Upper lobe of left lung (tissue), 6 donors: ENCODE data around the gene COL4A6. TPM values are rescaled to one million over a fixed set of nuclear protein-coding genes. Genes with fewer than 3 reads are reported as not detected.

Experiments used
- ATAC-seq, 2 donors: fragments of 200-7000 bp; cut with Tn5 transposase; one replicate each; pipeline ENCODE4 v1.9.1; 2022; ENCODE audit warnings: mild to moderate bottlenecking in 2 of 2, moderate library complexity in 2 of 2; ENCODE audit not compliant: low FRiP score in 2 of 2
- DNase-seq, 2 donors: peaks; one replicate each; pipeline ENCODE4 v3.0.0-alpha.2; 2019 to 2020
- H3K27ac ChIP-seq, 4 donors: fragments of 200-600 bp; sonication (generic); one replicate each; pipeline ENCODE4 v1.5.1; 2016 to 2019
- H3K27me3 ChIP-seq, 4 donors: fragments of 200-600 bp; sonication (generic); one replicate each; pipeline ENCODE4 v1.5.1; 2017 to 2019
- H3K36me3 ChIP-seq, 4 donors: fragments of 200-600 bp; sonication (generic); one replicate each; pipeline ENCODE4 v1.5.1; 2016 to 2019
- H3K4me1 ChIP-seq, 4 donors: fragments of 200-600 bp; sonication (generic); one replicate each; pipeline ENCODE4 v1.5.1; 2018 to 2019
- H3K4me3 ChIP-seq, 4 donors: fragments of 200-600 bp; sonication (generic); one replicate each; pipeline ENCODE4 v1.5.1; 2017 to 2019; ENCODE audit warnings: mild to moderate bottlenecking in 2 of 4, moderate library complexity in 1 of 4
- H3K9me3 ChIP-seq, 4 donors: fragments of 200-600 bp; sonication (generic); one replicate each; pipeline ENCODE4 v1.5.1; 2018 to 2019
- EP300 ChIP-seq, 4 donors: sonication (generic); formaldehyde crosslinking; IDR thresholded peaks; one replicate each; pipeline ENCODE4 v1.5.1; 2017; ENCODE audit warnings: antibody characterized with exemption in 4 of 4, control low read depth in 2 of 4
- POLR2A ChIP-seq, 4 donors: fragments of 450-650 bp; IDR thresholded peaks; one replicate each; pipeline ENCODE4 v1.5.1; 2016 to 2017; ENCODE audit warnings: antibody characterized with exemption in 4 of 4, mild to moderate bottlenecking in 2 of 4
- POLR2AphosphoS5 ChIP-seq, 2 donors: sonication (generic); formaldehyde crosslinking; IDR thresholded peaks; one replicate each; pipeline ENCODE4 v1.5.1; 2017; ENCODE audit warnings: antibody characterized with exemption in 2 of 2
- WGBS, 2 donors: methylation state at CpG; one replicate each; pipeline ENCODE4 v1.1.5; 2017 to 2018; 5-methylcytosine and 5-hydroxymethylcytosine counted together
- total RNA-seq, 6 donors: library from RNA; depleted of rRNA in 4 of 6; stranded (reverse); fragments of >200 nt in 4 of 6; gene quantifications; one replicate each; pipeline versions ENCODE4 v1.1.0 to v1.2.1, GENCODE V29; 2016 to 2021
- TF ChIP-seq, protein P1 (sequence below), 6 experiments: fragments of 450-650 bp in 4 of 6; fragments of 200-600 bp in 2 of 6; sonication (generic) in 2 of 6; IDR thresholded peaks; one replicate each; pipeline ENCODE4 v1.5.1; 2016 to 2019; ENCODE audit warnings: antibody characterized with exemption in 6 of 6
- donor health status: DM: no; HTN: no; CAD: no; lungs with moderate emphysema.
- donor health status: DM: no; HTN: yes; CAD: no; lungs with severe emphysema.

The COL4A6 gene
- total RNA-seq, 6 donors from 2014 or later: 0.52 to 3.8 (median 2.2) TPM

DNA sequence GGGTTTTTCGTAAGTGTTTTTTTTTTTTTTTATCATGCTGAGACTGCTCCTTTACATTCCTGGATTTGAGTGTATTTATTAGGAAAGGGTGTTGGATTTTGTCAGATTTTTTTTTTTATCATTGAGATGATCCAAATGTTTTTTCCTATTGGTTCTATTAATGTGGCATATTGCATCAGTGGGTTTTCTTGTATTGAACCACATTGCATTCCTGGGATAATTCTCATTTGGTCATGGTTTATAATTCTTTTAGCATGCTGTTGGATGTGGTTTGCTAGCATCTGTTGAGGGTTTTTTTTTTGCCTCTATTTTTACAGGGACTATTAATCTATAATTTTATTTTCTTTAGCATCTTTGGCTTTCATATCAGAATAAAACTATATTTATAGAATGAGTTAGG lies 30.3 kb upstream of the COL4A6 start:
- Histone ChIP-seq H3K4me1 (no peaks in the 10 kb centered on the region), H3K36me3 (no peaks in the 10 kb centered on the region), H3K9me3 (no peaks in the 10 kb centered on the region), H3K27ac (no peak overlapping the region), H3K27me3 (no peaks in the 10 kb centered on the region), H3K4me3 (no peak overlapping the region)
- 79 to 88% methylated on average over 1 of the region's 1 CpG for WGBS, 2 donors
- DNase-seq (no peak), ATAC-seq (no peak)
- TF ChIP-seq EP300 (IDR thresholded peaks at IDR 0.05) (no peak), POLR2A (IDR thresholded peaks at IDR 0.05) (no peak), POLR2AphosphoS5 (IDR thresholded peaks at IDR 0.05) (no peak)
- TF ChIP-seq, protein P1, sequence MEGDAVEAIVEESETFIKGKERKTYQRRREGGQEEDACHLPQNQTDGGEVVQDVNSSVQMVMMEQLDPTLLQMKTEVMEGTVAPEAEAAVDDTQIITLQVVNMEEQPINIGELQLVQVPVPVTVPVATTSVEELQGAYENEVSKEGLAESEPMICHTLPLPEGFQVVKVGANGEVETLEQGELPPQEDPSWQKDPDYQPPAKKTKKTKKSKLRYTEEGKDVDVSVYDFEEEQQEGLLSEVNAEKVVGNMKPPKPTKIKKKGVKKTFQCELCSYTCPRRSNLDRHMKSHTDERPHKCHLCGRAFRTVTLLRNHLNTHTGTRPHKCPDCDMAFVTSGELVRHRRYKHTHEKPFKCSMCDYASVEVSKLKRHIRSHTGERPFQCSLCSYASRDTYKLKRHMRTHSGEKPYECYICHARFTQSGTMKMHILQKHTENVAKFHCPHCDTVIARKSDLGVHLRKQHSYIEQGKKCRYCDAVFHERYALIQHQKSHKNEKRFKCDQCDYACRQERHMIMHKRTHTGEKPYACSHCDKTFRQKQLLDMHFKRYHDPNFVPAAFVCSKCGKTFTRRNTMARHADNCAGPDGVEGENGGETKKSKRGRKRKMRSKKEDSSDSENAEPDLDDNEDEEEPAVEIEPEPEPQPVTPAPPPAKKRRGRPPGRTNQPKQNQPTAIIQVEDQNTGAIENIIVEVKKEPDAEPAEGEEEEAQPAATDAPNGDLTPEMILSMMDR (IDR thresholded peaks at IDR 0.05): no peak

DNA sequence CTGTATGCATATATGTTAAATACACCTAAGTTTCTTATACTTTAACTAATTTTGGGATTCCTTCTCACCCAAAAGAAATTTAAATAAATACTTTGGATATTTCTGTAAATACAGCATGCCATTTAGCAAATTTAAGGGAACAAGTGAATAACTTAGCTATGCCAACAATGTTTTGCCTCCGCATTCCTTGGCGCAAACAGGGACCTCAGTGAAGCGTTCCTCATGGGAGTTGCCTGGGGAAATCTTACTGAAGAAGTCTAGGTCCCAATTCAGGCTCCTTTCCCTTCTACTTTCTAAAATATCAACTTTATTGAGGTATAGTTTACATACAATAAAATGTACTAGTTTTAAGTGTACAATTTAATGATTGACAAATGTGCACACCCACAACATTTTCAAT lies 26.4 kb upstream of the COL4A6 start:
- Histone ChIP-seq H3K27me3 (no peaks in the 10 kb centered on the region), H3K4me1 (no peaks in the 10 kb centered on the region), H3K4me3 (no peak overlapping the region), H3K9me3 (no peaks in the 10 kb centered on the region), H3K27ac (no peak overlapping the region), H3K36me3 (no peaks in the 10 kb centered on the region)
- DNase-seq: no peak
- 71 to 100% methylated on average over 3 of the region's 3 CpGs for WGBS, 2 donors
- TF ChIP-seq POLR2AphosphoS5 (IDR thresholded peaks at IDR 0.05): no peak
- TF ChIP-seq, protein P1 (IDR thresholded peaks at IDR 0.05): no peak
- TF ChIP-seq POLR2A (IDR thresholded peaks at IDR 0.05): no peak
- no peak for TF ChIP-seq EP300 (IDR thresholded peaks at IDR 0.05)
- no peak for ATAC-seq

DNA sequence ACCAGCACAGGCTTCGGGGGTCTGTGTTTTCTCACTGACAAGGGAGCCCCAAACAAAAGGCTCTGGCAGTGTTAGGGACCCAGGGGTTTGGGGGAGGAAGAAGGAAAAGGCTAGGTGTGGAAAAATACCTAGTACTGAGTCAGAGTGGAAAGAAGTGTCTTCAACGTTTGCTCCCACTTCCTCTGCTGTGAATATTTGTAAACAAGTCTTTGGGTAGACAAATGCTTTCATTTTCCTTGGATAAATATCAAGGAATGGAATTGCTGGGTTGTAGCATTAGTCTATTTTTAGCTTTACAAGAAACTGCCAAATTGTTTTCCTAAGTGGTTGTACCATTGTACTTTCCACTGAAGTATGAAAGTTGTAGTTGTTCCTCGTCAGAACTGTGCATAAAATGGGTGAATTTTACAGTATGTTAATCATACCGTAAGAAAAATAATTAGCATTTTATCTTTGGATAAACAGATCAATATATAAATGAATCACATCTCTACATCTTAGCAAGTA lies 18.8 kb upstream of the COL4A6 start:
- TF ChIP-seq POLR2AphosphoS5 (IDR thresholded peaks at IDR 0.05): no peak
- TF ChIP-seq, protein P1 (IDR thresholded peaks at IDR 0.05): no peak
- no peak for TF ChIP-seq EP300 (IDR thresholded peaks at IDR 0.05)
- no peak for TF ChIP-seq POLR2A (IDR thresholded peaks at IDR 0.05)
- no peak for ATAC-seq
- H3K36me3 ChIP-seq: no peaks in the 10 kb centered on the region
- DNase-seq: no peak
- no peaks in the 10 kb centered on the region for H3K9me3 ChIP-seq
- H3K27me3 ChIP-seq: no peaks in the 10 kb centered on the region
- H3K27ac ChIP-seq: no peak overlapping the region
- H3K4me1 ChIP-seq: no peaks in the 10 kb centered on the region
- 44 to 54% methylated on average over 4 of the region's 4 CpGs for WGBS, 2 donors
- no peak overlapping the region for H3K4me3 ChIP-seq

DNA sequence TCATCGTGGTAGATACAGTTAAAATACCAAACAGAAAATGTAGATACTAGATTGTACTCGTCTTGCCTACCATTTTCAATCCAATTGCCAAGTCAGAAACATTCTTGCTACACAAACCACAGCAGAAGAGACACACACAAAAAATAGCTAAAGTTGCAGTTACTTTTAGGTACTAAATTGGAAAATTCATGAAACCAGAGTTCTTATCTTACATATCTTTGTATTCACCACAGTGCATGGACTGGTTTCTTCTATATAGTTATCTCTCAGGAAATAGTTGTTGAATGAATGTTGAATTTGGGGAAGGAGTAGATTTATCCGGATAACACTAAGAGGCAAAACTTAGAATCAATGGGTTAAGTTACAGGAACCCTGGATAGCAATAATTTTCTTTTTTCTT lies 15.6 kb upstream of the COL4A6 start:
- Histone ChIP-seq H3K4me3 (no peak overlapping the region), H3K27ac (no peak overlapping the region), H3K27me3 (no peaks in the 10 kb centered on the region), H3K9me3 (no peaks in the 10 kb centered on the region), H3K36me3 (no peaks in the 10 kb centered on the region), H3K4me1 (no peaks in the 10 kb centered on the region)
- ATAC-seq (no peak), DNase-seq (no peak)
- TF ChIP-seq, protein P1 (IDR thresholded peaks at IDR 0.05): no peak
- 59 to 83% methylated on average over 3 of the region's 3 CpGs for WGBS, 2 donors

DNA sequence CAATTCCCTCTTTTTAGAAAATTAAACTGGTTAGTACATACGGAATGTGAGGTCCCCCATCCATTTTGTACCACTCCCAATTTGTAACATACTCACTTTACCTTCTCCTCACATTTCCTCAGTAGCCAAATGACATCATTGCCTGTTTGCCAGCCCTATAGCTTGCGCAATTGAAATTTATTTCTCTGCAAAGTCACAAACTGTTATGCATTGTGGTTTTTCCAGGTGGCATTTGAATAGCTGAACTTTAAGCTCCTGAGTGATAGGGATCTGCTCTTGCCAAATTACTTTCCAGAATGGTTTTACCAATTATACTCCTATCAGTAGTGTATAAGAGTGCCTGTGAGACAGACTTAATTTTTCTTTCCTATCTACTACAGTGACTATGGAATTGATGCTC lies 9.1 kb upstream of the COL4A6 start:
- ATAC-seq (no peak), DNase-seq (no peak)
- no peaks in the 10 kb centered on the region for H3K9me3 ChIP-seq
- WGBS, 2 donors: 58 to 75% methylated on average over 2 of the region's 2 CpGs
- no peaks in the 10 kb centered on the region for H3K36me3 ChIP-seq
- TF ChIP-seq POLR2A (IDR thresholded peaks at IDR 0.05) (no peak), EP300 (IDR thresholded peaks at IDR 0.05) (no peak), POLR2AphosphoS5 (IDR thresholded peaks at IDR 0.05) (no peak)
- TF ChIP-seq, protein P1 (IDR thresholded peaks at IDR 0.05): no peak
- H3K27ac ChIP-seq: no peak overlapping the region
- no peaks in the 10 kb centered on the region for H3K27me3 ChIP-seq
- H3K4me1 ChIP-seq: no peaks in the 10 kb centered on the region
- H3K4me3 ChIP-seq: no peak overlapping the region
